Measurements from ENCODE around the gene UQCRH.
"Not testable (repeated sequence)": the region's sequence is repeated elsewhere in the genome, so short reads cannot be mapped to it uniquely, and the experiment has no call there.

The UQCRH gene

GRCh38 chr1:46343705-46344104 lies 40.2 kb downstream of the UQCRH start:
- DNase-seq (ENCODE audit: low spot score) = no peak
- in situ Hi-C loops (cut with MboI; ENCODE audit: low pct_unique_long_range_greater_than_20kb, low sequenced_read_pairs, unreplicated experiment) = loop anchor here (10.0 kb wide), 1 partner anchor 49 kb away; no protein-coding TSS in a partner anchor
- TF ChIP-seq CTCF (IDR thresholded peaks at IDR 0.05; ENCODE audit: extremely low read depth, insufficient read depth, missing control alignments) = no peak

- no peak for DNase-seq (ENCODE audit: low spot score)
- in situ Hi-C loops (cut with MboI; ENCODE audit: low pct_unique_long_range_greater_than_20kb, low sequenced_read_pairs, unreplicated experiment) = loop anchor here (10.0 kb wide), 1 partner anchor 50 kb away; no protein-coding TSS in a partner anchor
- no peak for TF ChIP-seq CTCF (IDR thresholded peaks at IDR 0.05; ENCODE audit: extremely low read depth, insufficient read depth, missing control alignments)
Observed at GRCh38 chr1:46344481-46344880, 41.0 kb downstream of the UQCRH start.

GRCh38 chr1:46345281-46345680 lies 41.8 kb downstream of the UQCRH start:
- in situ Hi-C loops (cut with MboI; ENCODE audit: low pct_unique_long_range_greater_than_20kb, low sequenced_read_pairs, unreplicated experiment) = loop anchor here (10.0 kb wide), 1 partner anchor 50 kb away; no protein-coding TSS in a partner anchor
- no peak for DNase-seq (ENCODE audit: low spot score)
- no peak for TF ChIP-seq CTCF (IDR thresholded peaks at IDR 0.05; ENCODE audit: extremely low read depth, insufficient read depth, missing control alignments)

DNA sequence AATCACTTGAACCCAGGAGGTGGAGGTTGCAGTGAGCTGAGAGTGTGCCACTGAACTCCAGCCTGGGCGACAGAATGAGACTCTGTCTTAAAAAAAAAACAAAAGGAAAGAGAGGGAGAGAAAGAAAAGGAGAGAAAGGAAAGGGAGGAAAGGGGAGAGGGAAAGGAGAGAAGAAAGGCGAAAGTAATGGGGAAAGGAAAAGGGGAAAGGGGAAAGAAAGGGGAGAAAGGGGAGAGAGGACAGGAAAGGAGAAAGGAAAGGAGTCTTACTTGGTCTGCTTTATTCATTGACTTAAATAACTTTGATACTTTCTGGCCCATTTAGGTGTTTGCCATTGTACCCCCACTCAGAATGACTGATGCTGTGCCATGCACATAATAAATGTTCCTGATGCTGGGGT lies 48.9 kb downstream of the UQCRH start:
- DNase-seq (ENCODE audit: low spot score) = no peak
- no peak for TF ChIP-seq CTCF (IDR thresholded peaks at IDR 0.05; ENCODE audit: extremely low read depth, insufficient read depth, missing control alignments)
- in situ Hi-C loops (cut with MboI; ENCODE audit: low pct_unique_long_range_greater_than_20kb, low sequenced_read_pairs, unreplicated experiment) = no loop called here

GRCh38 chr1:46355920-46356319 lies 52.4 kb downstream of the UQCRH start:
- in situ Hi-C loops (cut with MboI; ENCODE audit: low pct_unique_long_range_greater_than_20kb, low sequenced_read_pairs, unreplicated experiment) = not testable (repeated sequence)

GRCh38 chr1:46362158-46362557 lies 58.7 kb downstream of the UQCRH start:
- TF ChIP-seq CTCF (IDR thresholded peaks at IDR 0.05; ENCODE audit: extremely low read depth, insufficient read depth, missing control alignments) = no peak
- DNase-seq (ENCODE audit: low spot score) = no peak
- in situ Hi-C loops (cut with MboI; ENCODE audit: low pct_unique_long_range_greater_than_20kb, low sequenced_read_pairs, unreplicated experiment) = no loop called here

More at GRCh38 chr1:46355920-46356319, 52.4 kb downstream of the UQCRH start:
- not testable (repeated sequence) for DNase-seq (ENCODE audit: low spot score)

DNA sequence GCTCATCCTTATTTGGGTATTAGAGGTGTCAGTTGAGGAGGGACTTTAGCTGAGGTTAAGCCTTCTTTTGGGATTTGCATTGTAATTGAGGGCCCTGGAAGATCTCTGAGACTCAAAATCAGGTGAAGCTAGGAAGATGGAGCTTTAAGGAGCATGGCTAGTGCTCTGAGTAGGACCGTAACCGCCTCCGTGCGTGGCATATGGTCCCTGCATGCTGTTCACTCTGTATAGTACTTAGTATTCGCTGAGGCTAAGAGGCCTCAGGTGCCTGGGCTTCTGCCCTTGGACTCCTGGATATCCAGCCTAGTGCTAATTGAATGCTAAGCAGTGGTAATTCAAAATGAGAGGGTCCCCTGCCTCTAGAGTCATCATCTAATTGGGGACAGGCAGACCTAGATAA lies 59.6 kb downstream of the UQCRH start:
- TF ChIP-seq CTCF (IDR thresholded peaks at IDR 0.05; ENCODE audit: extremely low read depth, insufficient read depth, missing control alignments) = no peak
- in situ Hi-C loops (cut with MboI; ENCODE audit: low pct_unique_long_range_greater_than_20kb, low sequenced_read_pairs, unreplicated experiment) = no loop called here
- no peak for DNase-seq (ENCODE audit: low spot score)
